ENCODE measurements around the gene LACTB.
"Not testable (repeated sequence)": the region's sequence is repeated elsewhere in the genome, so short reads cannot be mapped to it uniquely, and the experiment has no call there.

Gene LACTB

GRCh38 chr15:63089260-63090043 lies 32.2 kb upstream of the LACTB start:
- peak; percentile 27 for DNase-seq (ENCODE audit: low spot score)

DNA sequence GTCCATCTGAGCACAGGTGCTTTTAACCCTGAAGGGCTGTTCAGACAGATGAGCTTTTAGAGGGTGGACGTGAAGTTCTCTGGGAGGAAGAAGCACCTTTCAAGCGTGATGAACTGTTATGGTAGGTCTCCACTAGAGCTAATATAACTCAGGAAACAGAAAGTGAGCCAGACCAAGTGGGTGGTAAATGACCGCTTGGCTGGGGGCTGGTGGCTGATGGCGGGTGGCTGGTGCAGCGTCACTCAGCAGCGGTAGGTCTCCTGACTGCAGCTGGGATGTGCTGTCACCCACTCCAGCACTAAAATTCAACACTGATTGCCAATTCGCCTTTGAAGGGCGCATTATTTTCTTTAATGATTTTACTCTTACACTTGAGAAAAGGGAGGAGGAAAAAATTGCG lies 31.2 kb upstream of the LACTB start:
- no peak for DNase-seq (ENCODE audit: low spot score)

DNA sequence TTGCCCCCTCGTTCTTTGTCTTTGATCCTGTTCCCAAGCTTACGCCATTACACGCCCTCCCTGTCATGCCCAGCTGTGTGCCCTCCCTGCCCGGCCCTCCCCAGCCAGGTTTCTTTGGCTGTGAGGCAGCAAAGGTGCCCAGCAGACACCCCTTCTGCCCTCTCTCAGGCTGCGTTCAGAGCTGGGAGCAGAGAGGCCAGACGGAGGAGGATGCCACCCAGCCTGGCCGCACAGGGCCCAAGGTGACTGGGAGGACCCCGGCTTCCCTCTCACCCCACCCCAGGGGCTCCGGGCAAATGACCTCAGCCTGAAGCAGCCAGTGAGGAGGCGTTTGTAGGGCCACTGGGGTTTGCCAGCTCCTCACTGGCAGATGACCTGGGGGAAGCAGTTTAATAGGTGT lies 30.8 kb upstream of the LACTB start:
- no peak for DNase-seq (ENCODE audit: low spot score)

DNA sequence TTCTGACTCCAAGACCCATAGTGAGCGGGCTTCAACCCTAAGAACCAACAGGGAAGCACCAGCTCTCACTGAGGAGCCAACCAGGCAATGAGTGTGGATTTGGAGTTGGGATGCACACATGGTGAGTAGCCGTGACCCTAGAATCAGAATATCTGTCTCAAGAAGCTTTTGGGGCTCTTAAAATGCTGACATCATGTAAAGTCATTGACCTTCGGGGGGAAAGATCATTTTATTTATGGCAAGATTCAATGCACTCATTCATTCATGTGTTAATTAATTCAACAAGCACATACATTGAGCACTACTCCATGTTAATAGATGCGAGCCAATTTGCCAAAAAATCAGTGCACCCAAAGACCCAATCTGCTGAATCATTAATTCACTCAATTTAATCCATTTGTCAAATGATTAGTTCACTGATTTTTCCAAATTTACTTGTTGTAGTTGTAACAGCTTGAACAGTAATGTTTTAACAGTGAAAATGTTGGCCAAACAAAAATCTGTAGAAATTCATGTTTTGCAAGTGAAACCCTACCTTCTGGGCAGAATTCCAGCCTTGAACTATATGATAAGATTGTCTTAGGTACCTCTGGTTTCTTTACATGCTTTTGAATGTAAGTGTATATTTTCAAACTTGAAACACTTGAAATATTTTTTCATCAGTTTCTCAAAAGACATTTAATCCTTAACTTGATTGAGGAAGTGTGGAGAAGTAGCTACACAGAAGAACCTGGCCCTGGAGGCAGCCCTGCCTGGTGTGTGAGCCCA lies 29.8 kb upstream of the LACTB start:
- DNase-seq (ENCODE audit: low spot score): no peak

DNA sequence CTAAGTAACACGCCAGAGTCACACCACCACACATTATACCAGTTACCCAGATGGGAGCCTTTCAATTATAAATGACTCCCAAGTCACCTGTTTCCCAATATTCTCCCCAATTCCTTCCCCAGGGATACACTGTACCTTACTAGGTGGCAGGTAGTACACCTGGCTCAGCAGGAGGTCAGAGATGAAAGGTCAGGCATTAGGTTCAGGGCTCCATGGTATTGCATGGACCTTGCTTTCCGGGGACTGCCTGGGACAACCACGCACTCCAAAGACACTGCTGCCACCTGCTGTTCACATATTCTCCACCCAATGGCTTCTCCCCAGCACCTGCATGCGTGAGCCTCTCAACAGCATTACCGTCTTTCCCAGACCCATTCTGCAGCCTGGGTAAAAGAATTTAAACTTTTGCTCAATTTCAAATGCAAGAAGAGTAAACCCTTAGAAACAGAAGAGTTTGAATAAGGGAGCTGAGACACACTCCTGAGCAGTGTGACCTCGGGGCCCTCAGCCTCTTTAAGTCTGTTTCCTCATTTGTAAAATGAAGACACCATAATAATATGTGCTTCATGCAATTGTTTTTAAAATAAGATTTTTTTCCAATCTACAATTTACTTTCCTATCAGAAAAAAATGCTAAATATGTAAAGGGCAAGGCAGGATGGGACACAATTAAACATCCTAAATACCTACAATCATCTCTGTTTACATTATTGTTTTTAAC lies 28.0 kb upstream of the LACTB start:
- peak; percentile 75 for DNase-seq (ENCODE audit: low spot score)

DNA sequence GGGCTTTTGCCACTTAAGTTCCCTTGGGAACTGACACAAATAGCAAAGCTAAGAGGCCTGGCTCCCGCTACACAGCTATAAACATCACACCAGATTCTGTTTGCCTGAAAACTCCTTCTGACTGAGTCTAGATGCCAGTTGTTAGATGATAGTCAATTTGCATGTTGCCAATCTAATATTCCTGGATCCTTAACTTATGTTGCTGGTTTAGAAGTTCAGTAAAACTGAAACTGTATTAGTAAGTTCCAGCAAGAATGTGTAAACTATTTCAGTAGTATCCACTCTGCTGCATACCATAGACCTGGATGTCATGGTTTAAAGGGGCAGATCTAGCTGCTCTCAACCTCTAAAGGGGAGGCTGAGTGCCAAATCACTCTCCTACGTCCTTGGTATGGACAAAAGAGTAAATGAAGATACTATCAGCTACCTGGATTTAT lies 27.1 kb upstream of the LACTB start:
- peak; percentile 34 for DNase-seq (ENCODE audit: low spot score)

DNA sequence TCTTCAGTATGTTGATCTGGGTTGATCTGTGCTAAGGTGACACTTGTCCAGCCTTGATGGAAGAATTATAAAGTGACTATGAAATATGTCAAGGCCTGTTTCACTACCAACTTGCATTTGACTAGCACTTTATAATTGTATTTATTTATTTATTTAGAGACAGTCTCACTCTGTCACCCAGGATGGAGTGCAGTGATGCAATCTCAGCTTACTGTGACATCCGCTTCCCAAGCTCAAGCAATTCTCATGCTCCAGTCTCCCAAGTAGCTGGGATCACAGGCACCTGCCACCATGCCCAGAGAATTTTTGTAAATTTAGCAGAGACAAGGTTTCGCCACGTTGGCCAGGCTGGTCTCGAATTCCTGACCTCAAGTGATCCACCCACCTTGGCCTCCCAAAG lies 25.5 kb upstream of the LACTB start:
- no peak for DNase-seq (ENCODE audit: low spot score)

GRCh38 chr15:63098901-63099300 lies 22.8 kb upstream of the LACTB start:
- DNase-seq (ENCODE audit: low spot score): not testable (repeated sequence)

- DNase-seq (ENCODE audit: low spot score): not testable (repeated sequence)
Observed at GRCh38 chr15:63099581-63099980, 22.1 kb upstream of the LACTB start.

GRCh38 chr15:63103416-63103815 lies 18.2 kb upstream of the LACTB start:
- DNase-seq (ENCODE audit: low spot score): no peak

DNA sequence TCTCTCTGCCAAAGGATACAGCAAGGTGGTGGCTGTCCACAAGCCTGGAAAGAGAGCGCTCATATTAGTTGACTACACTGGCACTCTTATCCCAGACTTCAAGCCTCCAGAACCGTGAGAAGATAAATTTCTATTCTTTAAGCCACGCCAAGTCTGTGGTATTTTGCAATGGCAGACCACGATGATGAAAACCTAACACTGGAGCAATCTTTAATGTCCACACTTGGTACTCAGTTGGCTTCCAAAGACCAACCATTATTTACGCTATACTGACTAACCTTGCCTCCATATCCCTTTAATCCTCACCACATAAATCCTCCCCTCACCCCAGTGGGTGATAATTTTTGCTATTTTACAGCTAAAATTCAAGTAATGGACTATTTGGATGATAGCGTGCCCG lies 16.9 kb upstream of the LACTB start:
- DNase-seq (ENCODE audit: low spot score): no peak

DNA sequence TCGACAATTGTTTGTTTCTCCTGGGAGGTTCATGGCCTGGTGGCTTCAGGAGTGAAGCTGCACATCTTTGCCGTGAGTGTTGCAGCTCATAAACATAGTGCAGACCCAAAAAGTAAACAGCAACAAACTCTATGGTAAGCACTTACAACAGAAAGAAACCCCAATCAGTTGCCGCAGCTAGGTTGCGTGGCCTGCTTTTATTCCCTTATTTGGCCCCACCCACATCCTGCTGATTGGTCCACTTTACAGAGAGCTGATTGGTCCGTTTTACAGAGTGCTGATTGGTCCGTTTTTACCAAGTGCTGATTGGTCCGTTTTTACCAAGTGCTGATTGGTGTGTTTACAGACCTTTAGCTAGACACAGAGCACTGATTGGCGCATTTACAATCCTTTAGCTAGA lies 16.3 kb upstream of the LACTB start:
- not testable (repeated sequence) for DNase-seq (ENCODE audit: low spot score)

GRCh38 chr15:63107895-63108546 lies 13.6 kb upstream of the LACTB start:
- DNase-seq (ENCODE audit: low spot score): peak; percentile 47

- no peak for DNase-seq (ENCODE audit: low spot score)
Observed at GRCh38 chr15:63109498-63109897, 12.2 kb upstream of the LACTB start.

- DNase-seq (ENCODE audit: low spot score): no peak
Observed at GRCh38 chr15:63109920-63110319, 11.7 kb upstream of the LACTB start.

GRCh38 chr15:63110428-63111026 lies 11.1 kb upstream of the LACTB start:
- DNase-seq (ENCODE audit: low spot score): no peak

DNA sequence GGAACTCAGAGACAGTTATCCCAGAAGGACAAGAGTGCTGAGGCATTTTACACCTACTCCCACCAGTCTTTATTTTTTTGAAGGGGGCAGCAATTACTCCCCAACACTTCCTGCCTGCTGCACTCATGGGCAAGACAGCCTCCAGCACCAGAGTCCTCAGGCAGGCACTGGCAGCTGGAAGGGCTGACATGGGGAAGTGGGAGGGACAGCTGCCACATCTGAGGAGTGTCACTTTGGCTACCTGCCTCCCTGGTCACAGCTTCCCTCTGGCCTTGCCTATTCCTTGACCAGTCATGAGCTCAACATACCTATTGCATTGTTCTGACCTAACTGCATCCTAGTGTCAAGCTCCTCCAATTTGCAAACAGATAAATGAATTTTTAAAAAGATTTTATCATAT lies 10.2 kb upstream of the LACTB start:
- no peak for DNase-seq (ENCODE audit: low spot score)

DNA sequence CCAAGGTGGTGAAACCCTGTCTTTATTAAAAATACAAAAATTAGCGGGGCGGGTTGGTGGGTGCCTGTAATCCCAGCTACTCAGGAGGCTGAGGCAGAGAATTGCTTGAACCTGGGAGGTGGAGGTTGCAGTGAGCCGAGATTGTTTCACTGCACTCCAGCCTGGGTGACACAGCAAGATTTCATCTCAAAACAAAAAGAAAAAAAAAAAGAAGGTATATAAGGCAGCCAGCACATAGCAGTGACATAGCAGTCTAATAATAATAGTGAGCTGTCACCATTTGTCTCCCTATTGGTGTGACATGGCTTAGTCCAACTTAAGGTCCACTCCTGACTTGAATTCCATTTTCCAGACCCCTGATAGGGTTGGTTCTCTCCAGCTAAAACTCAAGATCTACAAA lies 8.8 kb upstream of the LACTB start:
- no peak for DNase-seq (ENCODE audit: low spot score)

GRCh38 chr15:63114465-63114864 lies 7.2 kb upstream of the LACTB start:
- no peak for DNase-seq (ENCODE audit: low spot score)

GRCh38 chr15:63118854-63119253 lies 2.8 kb upstream of the LACTB start:
- no peak for DNase-seq (ENCODE audit: low spot score)

DNA sequence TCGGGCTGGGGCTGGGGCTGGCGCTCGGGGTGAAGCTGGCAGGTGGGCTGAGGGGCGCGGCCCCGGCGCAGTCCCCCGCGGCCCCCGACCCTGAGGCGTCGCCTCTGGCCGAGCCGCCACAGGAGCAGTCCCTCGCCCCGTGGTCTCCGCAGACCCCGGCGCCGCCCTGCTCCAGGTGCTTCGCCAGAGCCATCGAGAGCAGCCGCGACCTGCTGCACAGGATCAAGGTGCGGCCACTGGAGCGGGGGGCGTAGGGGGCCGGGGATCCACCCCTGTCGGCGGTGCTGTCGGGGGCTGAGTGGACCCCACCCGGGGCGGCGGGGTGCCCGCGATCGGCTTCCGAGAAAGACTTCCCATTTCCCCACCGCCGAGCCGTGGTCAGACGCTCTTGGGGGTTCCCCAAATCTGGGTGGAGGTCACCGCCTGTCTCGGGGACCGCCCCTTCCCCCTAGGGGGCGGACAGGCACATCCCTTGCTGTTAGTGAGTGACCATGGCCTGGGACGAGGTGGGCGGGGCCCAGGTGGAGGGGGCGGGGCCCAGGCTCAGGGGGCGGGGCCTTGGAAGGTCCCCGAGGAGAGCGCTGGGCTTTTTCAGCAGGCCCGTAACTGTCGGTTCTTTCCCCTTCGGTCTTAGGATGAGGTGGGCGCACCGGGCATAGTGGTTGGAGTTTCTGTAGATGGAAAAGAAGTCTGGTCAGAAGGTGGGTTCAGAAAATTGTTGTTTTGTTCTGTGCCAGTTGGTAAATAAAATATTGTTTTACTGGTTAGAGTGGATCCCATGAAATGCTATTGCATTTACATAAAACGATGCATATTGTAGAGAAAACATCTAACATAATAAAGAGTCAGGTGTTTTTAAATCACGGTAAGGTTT lies 578 bp downstream of the LACTB start:
- peak; percentile 73 for DNase-seq (ENCODE audit: low spot score)

Measured in HuH-7.5 (cell line).